NCI-H2171 (cell line): ENCODE data around the gene MAML3.

Source experiments
- DNase-seq: peaks from one replicate; lab custom pipeline; 2025; lab: John Stamatoyannopoulos, UW

The MAML3 gene

GRCh38 chr4:139684351-139684750 is 469.6 kb downstream of the MAML3 start:
- DNase-seq, result no peak

- DNase-seq, result no peak
Observed at GRCh38 chr4:139682741-139683151, 471.2 kb downstream of the MAML3 start.

- no peak for DNase-seq
Observed at GRCh38 chr4:139682309-139682708, 471.7 kb downstream of the MAML3 start.

- no peak for DNase-seq
Observed at GRCh38 chr4:139676913-139677585, 476.9 kb downstream of the MAML3 start.

- DNase-seq, result no peak
Observed at GRCh38 chr4:139676365-139676764, 477.6 kb downstream of the MAML3 start.

- no peak for DNase-seq
Observed at GRCh38 chr4:139675651-139676050, 478.3 kb downstream of the MAML3 start.

- DNase-seq, result no peak
Observed at GRCh38 chr4:139674875-139675550, 479.0 kb downstream of the MAML3 start.

- DNase-seq, result no peak
Observed at GRCh38 chr4:139672732-139673131, 481.3 kb downstream of the MAML3 start.

- DNase-seq, result no peak
Observed at GRCh38 chr4:139672215-139672614, 481.8 kb downstream of the MAML3 start.

GRCh38 chr4:139670775-139671174 is 483.2 kb downstream of the MAML3 start:
- DNase-seq, result no peak

GRCh38 chr4:139669890-139670289 is 484.1 kb downstream of the MAML3 start:
- no peak for DNase-seq

- DNase-seq, result no peak
Observed at GRCh38 chr4:139669335-139669734, 484.6 kb downstream of the MAML3 start.

GRCh38 chr4:139668658-139669201 is 485.3 kb downstream of the MAML3 start:
- no peak for DNase-seq

GRCh38 chr4:139668036-139668435 is 485.9 kb downstream of the MAML3 start:
- no peak for DNase-seq
